ENCODE results near the gene CARM1. TPM values are rescaled to one million over a fixed set of nuclear protein-coding genes. Genes with fewer than 3 reads are reported as not detected.
"Not testable (repeated sequence)": the region's sequence is repeated elsewhere in the genome, so short reads cannot be mapped to it uniquely, and the experiment has no call there.

CARM1 gene
- polyA plus RNA-seq, 1 experiment, result 33.7 TPM

DNA sequence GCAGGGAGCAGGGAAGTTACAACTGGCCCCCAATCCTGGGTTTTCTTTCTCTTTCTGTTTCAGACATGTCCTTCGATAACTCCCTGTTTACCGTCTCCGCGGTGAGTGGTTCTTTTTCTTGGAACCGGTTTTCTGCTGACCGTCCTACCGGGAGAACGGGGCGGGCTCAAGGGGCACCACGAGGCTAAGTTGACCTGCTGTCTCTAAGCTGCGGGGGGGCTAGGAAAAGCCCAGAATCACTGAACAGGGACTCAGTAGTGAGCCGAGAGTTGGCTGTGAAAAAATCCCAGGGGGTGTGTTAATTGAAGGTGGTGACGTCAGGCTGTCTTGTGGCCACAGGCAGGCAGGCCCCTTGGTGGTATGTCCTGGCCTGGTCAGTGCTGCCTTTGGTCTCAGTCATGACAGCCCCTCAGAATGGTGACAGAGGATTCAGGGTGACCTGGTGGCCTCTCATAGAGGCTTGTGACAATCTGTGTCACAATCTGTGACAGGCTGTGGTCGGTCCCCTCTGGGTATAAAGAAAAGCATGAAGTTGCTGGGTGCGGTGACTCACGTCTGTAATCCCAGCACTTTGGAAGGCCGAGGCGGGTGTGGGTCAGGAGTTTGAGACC is 8.1 kb upstream of the CARM1 start:
- no peak for DNase-seq (ENCODE audit: low read depth)
- no peak overlapping the region for H3K4me3 ChIP-seq (ENCODE audit: low read depth, low read length)
- CTCF ChIA-PET, result interaction anchor here (1.2 to 10.5 kb wide), 15 partner anchors 8 to 164 kb away, joined by 3 to 121 read pairs (median 8); partner anchors contain the start of genes DNM2 and TMED1

DNA sequence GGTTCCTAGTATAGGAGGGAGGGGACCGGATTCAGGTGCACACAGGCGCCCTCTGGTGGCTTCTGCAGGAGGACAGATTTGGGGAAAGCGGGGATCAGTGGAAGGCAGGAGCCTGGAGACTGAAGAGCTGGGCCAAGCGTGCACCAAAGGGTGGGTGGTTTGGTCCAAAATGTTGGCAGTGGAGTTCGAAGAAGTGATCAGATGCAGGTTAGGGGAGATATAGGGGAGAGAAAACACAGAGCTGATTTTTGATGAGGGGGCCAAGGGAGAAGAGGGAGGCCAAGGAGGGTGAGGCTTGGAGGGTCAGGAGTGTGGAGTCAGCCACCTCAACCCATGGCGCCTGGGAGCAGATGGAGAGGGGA is 6.8 kb upstream of the CARM1 start:
- DNase-seq (ENCODE audit: low read depth), result no peak
- TF ChIP-seq, protein P1, sequence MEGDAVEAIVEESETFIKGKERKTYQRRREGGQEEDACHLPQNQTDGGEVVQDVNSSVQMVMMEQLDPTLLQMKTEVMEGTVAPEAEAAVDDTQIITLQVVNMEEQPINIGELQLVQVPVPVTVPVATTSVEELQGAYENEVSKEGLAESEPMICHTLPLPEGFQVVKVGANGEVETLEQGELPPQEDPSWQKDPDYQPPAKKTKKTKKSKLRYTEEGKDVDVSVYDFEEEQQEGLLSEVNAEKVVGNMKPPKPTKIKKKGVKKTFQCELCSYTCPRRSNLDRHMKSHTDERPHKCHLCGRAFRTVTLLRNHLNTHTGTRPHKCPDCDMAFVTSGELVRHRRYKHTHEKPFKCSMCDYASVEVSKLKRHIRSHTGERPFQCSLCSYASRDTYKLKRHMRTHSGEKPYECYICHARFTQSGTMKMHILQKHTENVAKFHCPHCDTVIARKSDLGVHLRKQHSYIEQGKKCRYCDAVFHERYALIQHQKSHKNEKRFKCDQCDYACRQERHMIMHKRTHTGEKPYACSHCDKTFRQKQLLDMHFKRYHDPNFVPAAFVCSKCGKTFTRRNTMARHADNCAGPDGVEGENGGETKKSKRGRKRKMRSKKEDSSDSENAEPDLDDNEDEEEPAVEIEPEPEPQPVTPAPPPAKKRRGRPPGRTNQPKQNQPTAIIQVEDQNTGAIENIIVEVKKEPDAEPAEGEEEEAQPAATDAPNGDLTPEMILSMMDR (IDR thresholded peaks at IDR 0.05; ENCODE audit: insufficient read depth, low read depth, low read length), result peak; percentile 96
- Histone ChIP-seq H3K4me3 (ENCODE audit: low read depth, low read length) (no peak overlapping the region), H3K36me3 (ENCODE audit: control insufficient read depth, insufficient read depth, low read length) (no peaks in the 10 kb centered on the region), H3K27me3 (ENCODE audit: control insufficient read depth, insufficient read depth, low read length) (no peaks in the 10 kb centered on the region)
- ChIA-PET CTCF (interaction anchor here (0.6 to 10.5 kb wide), 36 partner anchors 8 to 312 kb away, joined by 3 to 121 read pairs (median 5); partner anchors contain the start of genes C19orf38, DNM2, QTRT1 and TMED1), POLR2A (interaction anchor here (0.5 kb wide), 1 partner anchor 246 kb away, joined by 8 read pairs; no protein-coding TSS in a partner anchor)

More for the DNA sequence above, 8.1 kb upstream of the CARM1 start:
- POLR2A ChIA-PET, result no interaction called here
- TF ChIP-seq, protein P1 (IDR thresholded peaks at IDR 0.05; ENCODE audit: insufficient read depth, low read depth, low read length), result no peak
- H3K36me3 ChIP-seq (ENCODE audit: control insufficient read depth, insufficient read depth, low read length), result no peaks in the 10 kb centered on the region
- no peaks in the 10 kb centered on the region for H3K27me3 ChIP-seq (ENCODE audit: control insufficient read depth, insufficient read depth, low read length)

DNA sequence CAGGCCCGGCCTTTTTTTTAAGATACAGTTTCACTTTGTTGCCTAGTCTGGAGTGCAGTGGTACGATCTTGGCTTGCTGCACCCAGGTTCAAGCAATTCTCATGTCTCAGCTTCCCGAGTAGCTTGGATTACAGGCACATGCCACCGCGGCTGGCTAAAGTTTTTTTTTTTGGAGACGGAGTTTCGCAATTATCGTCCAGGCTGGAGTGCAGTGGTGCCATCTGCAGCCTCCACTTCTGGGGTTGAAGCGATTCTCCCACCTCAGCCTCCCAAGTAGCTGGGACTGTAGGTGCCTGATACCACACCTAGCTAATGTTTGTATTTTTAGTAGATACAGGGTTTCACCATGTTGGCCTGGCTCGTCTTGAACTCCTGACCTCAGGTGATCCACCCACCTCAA is 4.9 kb upstream of the CARM1 start:
- no peak overlapping the region for H3K4me3 ChIP-seq (ENCODE audit: low read depth, low read length)
- ChIA-PET POLR2A (no interaction called here), CTCF (interaction anchor here (0.6 to 10.5 kb wide), 4 partner anchors 12 to 315 kb away, joined by 5 to 121 read pairs (median 42); partner anchors contain the start of gene DNM2)

DNA sequence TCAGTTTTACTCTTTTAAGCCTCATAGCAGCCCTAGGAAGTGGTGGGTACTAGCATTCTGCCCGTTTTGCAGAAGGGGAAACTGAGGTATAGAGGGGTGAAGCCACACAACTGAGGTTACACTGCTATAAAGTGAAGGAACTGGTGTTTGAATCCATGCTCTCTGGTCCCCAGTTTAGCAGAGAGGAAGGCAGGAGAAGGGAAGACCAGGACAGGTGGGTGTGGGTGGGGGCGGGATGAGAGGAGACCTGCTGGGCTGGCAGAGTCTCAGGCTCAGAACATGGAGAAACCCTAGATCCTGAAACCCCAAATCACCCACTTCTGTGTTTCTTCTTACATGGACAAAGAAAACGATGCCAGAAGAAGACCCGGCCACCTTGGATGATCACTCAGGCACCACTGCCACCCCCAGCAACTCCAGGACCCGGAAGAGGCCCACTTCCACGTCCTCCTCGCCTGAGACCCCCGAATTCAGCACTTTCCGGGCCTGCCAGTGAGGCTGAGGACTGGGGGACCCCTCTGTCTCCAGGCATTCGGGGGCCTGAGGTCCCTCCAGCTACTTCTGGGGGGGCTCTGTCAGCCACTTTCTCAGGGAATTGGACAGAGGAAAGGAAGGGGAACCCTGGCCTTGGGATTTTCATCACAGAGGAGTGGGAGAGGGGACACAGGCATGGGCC is 2.3 kb upstream of the CARM1 start:
- no peak for DNase-seq (ENCODE audit: low read depth)
- ChIA-PET POLR2A (no interaction called here), CTCF (interaction anchor here (1.1 to 10.5 kb wide), 4 partner anchors 14 to 152 kb away, joined by 3 to 121 read pairs (median 6); partner anchors contain the start of genes DNM2 and TMED1)
- no peak overlapping the region for H3K4me3 ChIP-seq (ENCODE audit: low read depth, low read length)
- no peaks in the 10 kb centered on the region for H3K36me3 ChIP-seq (ENCODE audit: control insufficient read depth, insufficient read depth, low read length)
- TF ChIP-seq, protein P1 (IDR thresholded peaks at IDR 0.05; ENCODE audit: insufficient read depth, low read depth, low read length), result no peak
- no peaks in the 10 kb centered on the region for H3K27me3 ChIP-seq (ENCODE audit: control insufficient read depth, insufficient read depth, low read length)

More for the DNA sequence above, 4.9 kb upstream of the CARM1 start:
- no peaks in the 10 kb centered on the region for H3K27me3 ChIP-seq (ENCODE audit: control insufficient read depth, insufficient read depth, low read length)
- H3K36me3 ChIP-seq (ENCODE audit: control insufficient read depth, insufficient read depth, low read length), result no peaks in the 10 kb centered on the region
- DNase-seq (ENCODE audit: low read depth), result no peak
- TF ChIP-seq, protein P1 (IDR thresholded peaks at IDR 0.05; ENCODE audit: insufficient read depth, low read depth, low read length), result no peak

DNA sequence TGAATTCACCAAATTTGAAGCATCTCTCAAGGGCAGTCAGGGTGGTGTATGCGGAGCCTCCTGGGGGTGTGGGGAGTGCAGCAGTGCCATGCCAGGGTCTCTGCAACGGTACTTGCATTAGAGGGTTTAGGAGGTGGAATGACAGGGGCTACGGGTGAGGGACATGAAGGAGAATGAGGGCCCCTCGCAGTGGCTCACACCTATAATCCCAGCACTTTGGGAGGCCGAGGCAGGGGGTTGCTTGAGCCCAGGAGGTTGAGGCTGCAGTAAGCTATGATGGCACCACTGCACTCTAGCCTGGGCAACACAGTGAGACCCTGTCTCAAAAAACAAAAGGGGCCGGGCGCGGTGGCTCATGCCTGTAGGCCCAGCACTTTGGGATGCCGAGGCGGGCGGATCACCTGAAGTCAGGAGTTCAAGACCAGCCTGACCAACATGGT is 1.5 kb upstream of the CARM1 start:
- CTCF ChIA-PET, result interaction anchor here (0.6 to 10.5 kb wide), 8 partner anchors 9 to 479 kb away, joined by 3 to 121 read pairs (median 4); partner anchors contain the start of gene DNM2
- H3K27me3 ChIP-seq (ENCODE audit: control insufficient read depth, insufficient read depth, low read length); H3K36me3 ChIP-seq (ENCODE audit: control insufficient read depth, insufficient read depth, low read length); POLR2A ChIA-PET; H3K4me3 ChIP-seq (ENCODE audit: low read depth, low read length); DNase-seq (ENCODE audit: low read depth): not testable (repeated sequence)
